HG03571 (cell line): Measurements from ENCODE around the gene WRAP73.

Experiments used
- ATAC-seq: cut with Tn5 transposase; IDR thresholded peaks from one replicate; pipeline ENCODE4 v1.9.1; 2021; ENCODE audit not compliant: unreplicated experiment

The WRAP73 gene

GRCh38 chr1:3650248-3651025 lies 534 bp upstream of the WRAP73 start:
- ATAC-seq: no peak

GRCh38 chr1:3646596-3646995 lies 3.3 kb downstream of the WRAP73 start:
- no peak for ATAC-seq

GRCh38 chr1:3645666-3646355 lies 4.1 kb downstream of the WRAP73 start:
- ATAC-seq: no peak

- ATAC-seq: no peak
These were observed 4.7 kb downstream of the WRAP73 start for GRCh38 chr1:3645247-3645646.

- ATAC-seq: no peak
These were observed 5.6 kb downstream of the WRAP73 start for GRCh38 chr1:3644273-3644672.

- ATAC-seq: no peak
These were observed 6.8 kb downstream of the WRAP73 start for GRCh38 chr1:3642919-3643675.

- no peak for ATAC-seq
These were observed 8.1 kb downstream of the WRAP73 start for GRCh38 chr1:3641816-3642215.

- no peak for ATAC-seq
These were observed 8.7 kb downstream of the WRAP73 start for GRCh38 chr1:3641046-3641760.

- no peak for ATAC-seq
These were observed 9.6 kb downstream of the WRAP73 start for GRCh38 chr1:3640121-3640837.

GRCh38 chr1:3639397-3639911 lies 10.4 kb downstream of the WRAP73 start:
- ATAC-seq: no peak

- ATAC-seq: no peak
These were observed 11.2 kb downstream of the WRAP73 start for GRCh38 chr1:3638676-3639075.

- no peak for ATAC-seq
These were observed 11.9 kb downstream of the WRAP73 start for GRCh38 chr1:3638027-3638426.

GRCh38 chr1:3636531-3636930 lies 13.4 kb downstream of the WRAP73 start:
- no peak for ATAC-seq

- ATAC-seq: no peak
These were observed 13.8 kb downstream of the WRAP73 start for GRCh38 chr1:3636080-3636479.

GRCh38 chr1:3634059-3634800 lies 15.7 kb downstream of the WRAP73 start:
- no peak for ATAC-seq

GRCh38 chr1:3633344-3634058 lies 16.4 kb downstream of the WRAP73 start:
- no peak for ATAC-seq

GRCh38 chr1:3632716-3633343 lies 17.1 kb downstream of the WRAP73 start:
- ATAC-seq: no peak

GRCh38 chr1:3632298-3632697 lies 17.6 kb downstream of the WRAP73 start:
- ATAC-seq: no peak
